WTC11 (cell line): Measurements from ENCODE around the gene RNF121. TPM values are rescaled to one million over a fixed set of nuclear protein-coding genes. Genes with fewer than 3 reads are reported as not detected.

Experiments
- ATAC-seq: fragments of 200-7000 bp; cut with Tn5 transposase; 2 replicates; pipeline ENCODE4 v1.10.0; 2021; ENCODE audit warnings: mild to moderate bottlenecking, moderate library complexity
- CTCF ChIA-PET: fragments of 300-600 bp; sonication (Branson Sonifier 250); formaldehyde crosslinking; loops from one replicate; lab custom pipeline; 2021; ENCODE audit warnings: antibody characterized with exemption; lab: Charles Lee
- POLR2A ChIA-PET: fragments of 350-600 bp; sonication (Branson Sonifier 250); formaldehyde crosslinking; loops from one replicate; lab custom pipeline; 2021; ENCODE audit warnings: antibody characterized with exemption; lab: Charles Lee
- DNase-seq: peaks from one replicate; pipeline ENCODE4 v3.0.0; 2021; ENCODE audit warnings: low spot score
- H3K27ac Mint-ChIP-seq: 2 replicates; pipeline ENCODE4 v1.8.0; 2021; ENCODE audit warnings: mixed read lengths
- H3K27me3 Mint-ChIP-seq: 2 replicates; pipeline ENCODE4 v1.8.0; 2021; ENCODE audit warnings: low read depth, mild to moderate bottlenecking, moderate library complexity, mixed read lengths
- H3K36me3 Mint-ChIP-seq: 2 replicates; pipeline ENCODE4 v1.8.0; 2021; ENCODE audit warnings: mixed read lengths
- H3K4me1 Mint-ChIP-seq: 2 replicates; pipeline ENCODE4 v1.8.0; 2022; ENCODE audit warnings: mixed read lengths
- H3K4me3 Mint-ChIP-seq: 2 replicates; pipeline ENCODE4 v1.8.0; 2021; ENCODE audit warnings: mild to moderate bottlenecking, moderate library complexity, mixed read lengths
- H3K9me3 Mint-ChIP-seq: 2 replicates; pipeline ENCODE4 v1.8.0; 2021; ENCODE audit warnings: mixed read lengths
- CREB1 ChIP-seq: sonication (generic); formaldehyde crosslinking; IDR thresholded peaks from 2 replicates; pipeline ENCODE4 v1.8.0; 2023; ENCODE audit warnings: mild to moderate bottlenecking, missing genetic modification reagents
- ELF4 ChIP-seq: sonication (generic); formaldehyde crosslinking; IDR thresholded peaks from 2 replicates; pipeline ENCODE4 v1.8.1; 2022; ENCODE audit warnings: low read depth, mild to moderate bottlenecking, moderate library complexity, missing genetic modification reagents
- GTF2I ChIP-seq: fragments of 250-450 bp; sonication (Bioruptor Pico); conservative IDR thresholded peaks from 2 replicates; pipeline ENCODE4 v1.4.0; 2021; ENCODE audit warnings: mild to moderate bottlenecking
- MYBL2 ChIP-seq: sonication (generic); formaldehyde crosslinking; IDR thresholded peaks from 2 replicates; pipeline ENCODE4 v1.8.1; 2023; ENCODE audit warnings: mild to moderate bottlenecking, moderate library complexity, missing genetic modification reagents
- NFE2L1 ChIP-seq: sonication (generic); formaldehyde crosslinking; IDR thresholded peaks from 2 replicates; pipeline ENCODE4 v1.8.1; 2023; ENCODE audit warnings: missing genetic modification reagents
- ZNF138 ChIP-seq: sonication (generic); formaldehyde crosslinking; conservative IDR thresholded peaks from 2 replicates; pipeline ENCODE4 v1.8.1; 2022; ENCODE audit warnings: mild to moderate bottlenecking, moderate library complexity, missing genetic modification reagents
- ZNF423 ChIP-seq: fragments of 250-450 bp; sonication (Bioruptor Pico); IDR thresholded peaks from 2 replicates; pipeline ENCODE4 v2.1.2; 2022; ENCODE audit warnings: mild to moderate bottlenecking, moderate library complexity
- total RNA-seq: library from RNA; stranded (reverse); gene quantifications from 3 replicates; pipeline ENCODE4 v1.2.3, GENCODE V29; 2021
- TF ChIP-seq, protein P1 (sequence below): sonication (generic); formaldehyde crosslinking; IDR thresholded peaks from 2 replicates; pipeline ENCODE4 v1.8.0; 2023; ENCODE audit warnings: missing genetic modification reagents, mild to moderate bottlenecking, borderline replicate concordance
- TF ChIP-seq, protein P2 (sequence below): sonication (generic); formaldehyde crosslinking; IDR thresholded peaks from 2 replicates; pipeline ENCODE4 v1.8.1; 2023; ENCODE audit warnings: mild to moderate bottlenecking, moderate library complexity, missing genetic modification reagents
- TF ChIP-seq, protein P3 (sequence below): fragments of 250-450 bp; sonication (Bioruptor Pico); IDR thresholded peaks from 2 replicates; pipeline ENCODE4 v1.9.0; 2021; ENCODE audit warnings: moderate library complexity, mild to moderate bottlenecking, inconsistent platforms, borderline replicate concordance
- TF ChIP-seq, protein P4 (sequence below): fragments of 250-450 bp; sonication (Bioruptor Pico); conservative IDR thresholded peaks from 2 replicates; pipeline ENCODE4 v1.9.0; 2021; ENCODE audit warnings: mild to moderate bottlenecking
- TF ChIP-seq, protein P5 (sequence below): sonication (generic); formaldehyde crosslinking; conservative IDR thresholded peaks from 2 replicates; pipeline ENCODE4 v1.8.1; 2022; ENCODE audit warnings: mild to moderate bottlenecking, missing genetic modification reagents
- TF ChIP-seq, protein P6 (sequence below): sonication (generic); formaldehyde crosslinking; IDR thresholded peaks from 2 replicates; pipeline ENCODE4 v1.8.1; 2023; ENCODE audit warnings: mild to moderate bottlenecking, missing genetic modification reagents, moderate library complexity
- TF ChIP-seq, protein P7 (sequence below): fragments of 250-450 bp; sonication (Bioruptor Pico); IDR thresholded peaks from 2 replicates; pipeline ENCODE4 v2.1.2; 2022; ENCODE audit warnings: mild to moderate bottlenecking, moderate library complexity

The RNF121 gene
- total RNA-seq, 1 experiment from 2014 or later: 40.2 TPM

DNA sequence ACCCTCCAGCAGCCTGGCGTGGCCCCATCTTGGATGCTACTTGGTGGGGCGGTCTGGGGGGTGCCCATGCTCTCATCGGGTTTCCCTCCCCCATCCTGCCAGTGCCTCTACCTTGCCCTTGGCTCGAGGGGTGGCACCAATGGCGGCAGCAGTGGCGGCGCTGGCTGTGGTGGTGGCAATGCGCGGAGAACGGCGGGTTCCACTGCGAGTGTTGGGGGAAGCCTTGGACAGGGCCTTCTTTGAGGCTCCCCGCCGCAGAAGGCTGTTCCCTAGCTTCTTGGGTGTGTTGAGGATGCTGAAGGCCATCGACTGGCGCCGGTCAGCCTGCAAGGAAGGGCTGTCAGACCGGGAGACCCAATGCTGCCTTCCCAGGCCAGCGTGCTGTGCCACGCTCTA, 74.9 kb downstream of the RNF121 start (continued):
- TF ChIP-seq, protein P1, sequence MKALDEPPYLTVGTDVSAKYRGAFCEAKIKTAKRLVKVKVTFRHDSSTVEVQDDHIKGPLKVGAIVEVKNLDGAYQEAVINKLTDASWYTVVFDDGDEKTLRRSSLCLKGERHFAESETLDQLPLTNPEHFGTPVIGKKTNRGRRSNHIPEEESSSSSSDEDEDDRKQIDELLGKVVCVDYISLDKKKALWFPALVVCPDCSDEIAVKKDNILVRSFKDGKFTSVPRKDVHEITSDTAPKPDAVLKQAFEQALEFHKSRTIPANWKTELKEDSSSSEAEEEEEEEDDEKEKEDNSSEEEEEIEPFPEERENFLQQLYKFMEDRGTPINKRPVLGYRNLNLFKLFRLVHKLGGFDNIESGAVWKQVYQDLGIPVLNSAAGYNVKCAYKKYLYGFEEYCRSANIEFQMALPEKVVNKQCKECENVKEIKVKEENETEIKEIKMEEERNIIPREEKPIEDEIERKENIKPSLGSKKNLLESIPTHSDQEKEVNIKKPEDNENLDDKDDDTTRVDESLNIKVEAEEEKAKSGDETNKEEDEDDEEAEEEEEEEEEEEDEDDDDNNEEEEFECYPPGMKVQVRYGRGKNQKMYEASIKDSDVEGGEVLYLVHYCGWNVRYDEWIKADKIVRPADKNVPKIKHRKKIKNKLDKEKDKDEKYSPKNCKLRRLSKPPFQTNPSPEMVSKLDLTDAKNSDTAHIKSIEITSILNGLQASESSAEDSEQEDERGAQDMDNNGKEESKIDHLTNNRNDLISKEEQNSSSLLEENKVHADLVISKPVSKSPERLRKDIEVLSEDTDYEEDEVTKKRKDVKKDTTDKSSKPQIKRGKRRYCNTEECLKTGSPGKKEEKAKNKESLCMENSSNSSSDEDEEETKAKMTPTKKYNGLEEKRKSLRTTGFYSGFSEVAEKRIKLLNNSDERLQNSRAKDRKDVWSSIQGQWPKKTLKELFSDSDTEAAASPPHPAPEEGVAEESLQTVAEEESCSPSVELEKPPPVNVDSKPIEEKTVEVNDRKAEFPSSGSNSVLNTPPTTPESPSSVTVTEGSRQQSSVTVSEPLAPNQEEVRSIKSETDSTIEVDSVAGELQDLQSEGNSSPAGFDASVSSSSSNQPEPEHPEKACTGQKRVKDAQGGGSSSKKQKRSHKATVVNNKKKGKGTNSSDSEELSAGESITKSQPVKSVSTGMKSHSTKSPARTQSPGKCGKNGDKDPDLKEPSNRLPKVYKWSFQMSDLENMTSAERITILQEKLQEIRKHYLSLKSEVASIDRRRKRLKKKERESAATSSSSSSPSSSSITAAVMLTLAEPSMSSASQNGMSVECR (CRISPR knock-in tag): no peak
- TF ChIP-seq, all 79 proteins: peak for 0

DNA sequence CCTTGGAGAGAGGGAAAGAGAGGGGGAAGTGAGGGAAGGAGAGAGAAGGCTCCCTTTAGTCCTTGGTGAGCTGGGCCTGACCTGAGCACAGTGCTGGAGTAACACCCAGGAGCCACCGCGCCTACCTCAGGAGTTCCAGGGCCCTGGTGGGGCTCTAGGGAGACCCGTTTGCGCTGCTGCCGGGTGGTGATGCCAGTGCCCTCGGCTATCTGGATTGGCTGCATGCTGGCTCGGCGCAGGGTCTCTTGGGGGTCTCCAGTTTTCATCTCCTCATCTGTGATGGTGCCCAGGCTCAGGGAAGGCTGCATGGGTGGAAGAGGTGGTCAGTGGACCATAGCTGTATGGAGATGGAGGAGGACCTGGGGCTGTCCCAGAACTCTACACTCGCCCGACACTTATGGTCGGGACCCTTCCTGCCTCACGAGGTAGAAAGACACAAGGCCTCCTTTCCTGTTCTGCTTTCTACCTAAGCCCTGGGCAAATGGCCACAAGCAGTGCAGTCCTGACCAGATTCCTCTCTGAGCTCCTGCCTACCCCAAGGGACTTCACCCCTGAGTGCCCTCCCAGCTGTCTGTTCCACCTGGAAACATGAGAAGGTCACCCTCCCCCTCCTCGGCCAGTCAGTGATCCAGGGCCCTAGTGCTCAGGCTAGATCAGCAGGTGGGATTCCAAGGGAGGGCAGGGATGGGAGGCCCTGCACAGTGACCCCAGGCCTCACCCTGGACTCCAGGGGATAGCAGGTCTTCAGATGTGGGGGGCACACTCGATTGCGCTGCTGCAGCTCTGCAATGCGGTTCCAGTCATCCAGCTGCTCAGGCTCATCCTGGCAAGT, 75.9 kb downstream of the RNF121 start:
- H3K4me1 Mint-ChIP-seq: no peaks in the 10 kb centered on the region
- DNase-seq (no peak), ATAC-seq (no peak)
- TF ChIP-seq ZNF138: no peak
- TF ChIP-seq, protein P2, sequence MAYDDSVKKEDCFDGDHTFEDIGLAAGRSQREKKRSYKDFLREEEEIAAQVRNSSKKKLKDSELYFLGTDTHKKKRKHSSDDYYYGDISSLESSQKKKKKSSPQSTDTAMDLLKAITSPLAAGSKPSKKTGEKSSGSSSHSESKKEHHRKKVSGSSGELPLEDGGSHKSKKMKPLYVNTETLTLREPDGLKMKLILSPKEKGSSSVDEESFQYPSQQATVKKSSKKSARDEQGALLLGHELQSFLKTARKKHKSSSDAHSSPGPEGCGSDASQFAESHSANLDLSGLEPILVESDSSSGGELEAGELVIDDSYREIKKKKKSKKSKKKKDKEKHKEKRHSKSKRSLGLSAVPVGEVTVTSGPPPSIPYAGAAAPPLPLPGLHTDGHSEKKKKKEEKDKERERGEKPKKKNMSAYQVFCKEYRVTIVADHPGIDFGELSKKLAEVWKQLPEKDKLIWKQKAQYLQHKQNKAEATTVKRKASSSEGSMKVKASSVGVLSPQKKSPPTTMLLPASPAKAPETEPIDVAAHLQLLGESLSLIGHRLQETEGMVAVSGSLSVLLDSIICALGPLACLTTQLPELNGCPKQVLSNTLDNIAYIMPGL: no peak
- TF ChIP-seq, protein P3, sequence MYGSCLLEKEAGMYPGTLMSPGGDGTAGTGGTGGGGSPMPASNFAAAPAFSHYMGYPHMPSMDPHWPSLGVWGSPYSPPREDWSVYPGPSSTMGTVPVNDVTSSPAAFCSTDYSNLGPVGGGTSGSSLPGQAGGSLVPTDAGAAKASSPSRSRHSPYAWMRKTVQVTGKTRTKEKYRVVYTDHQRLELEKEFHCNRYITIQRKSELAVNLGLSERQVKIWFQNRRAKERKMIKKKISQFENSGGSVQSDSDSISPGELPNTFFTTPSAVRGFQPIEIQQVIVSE (CRISPR knock-in tag): no peak
- TF ChIP-seq ELF4: no peak
- TF ChIP-seq CREB1 (CRISPR knock-in tag): no peak
- no peak for TF ChIP-seq MYBL2 (CRISPR knock-in tag)
- TF ChIP-seq, protein P4, sequence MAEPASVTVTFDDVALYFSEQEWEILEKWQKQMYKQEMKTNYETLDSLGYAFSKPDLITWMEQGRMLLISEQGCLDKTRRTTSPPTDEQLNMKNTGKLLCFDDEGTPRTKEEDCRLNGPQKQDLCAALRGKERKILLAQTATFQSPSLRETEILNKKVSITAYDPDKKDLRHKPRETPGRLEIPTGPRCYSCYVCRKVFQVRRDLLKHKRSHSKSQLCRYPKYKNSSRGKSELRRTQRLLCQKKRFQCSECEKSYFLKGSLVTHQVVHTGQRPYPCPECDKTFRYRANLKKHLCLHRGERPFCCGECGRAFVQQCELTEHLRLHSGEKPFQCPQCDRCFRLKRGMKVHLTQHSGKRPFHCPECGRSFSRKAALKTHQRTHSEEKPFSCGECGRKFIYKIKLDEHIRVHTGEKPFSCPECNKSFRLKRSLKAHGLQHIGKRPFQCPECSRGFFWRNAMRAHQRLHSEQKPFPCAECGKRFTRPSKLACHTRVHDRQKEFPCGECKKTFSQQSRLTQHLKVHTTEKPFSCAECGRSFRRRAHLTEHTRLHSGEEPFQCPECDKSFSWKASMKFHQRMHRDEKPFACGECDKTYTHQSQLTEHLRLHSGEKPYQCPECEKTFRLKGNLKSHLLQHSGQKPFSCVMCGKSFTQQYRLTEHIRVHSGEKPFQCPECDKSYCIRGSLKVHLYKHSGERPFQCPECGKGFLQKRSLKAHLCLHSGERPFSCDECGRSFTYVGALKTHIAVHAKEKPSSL: no peak
- TF ChIP-seq, protein P5, sequence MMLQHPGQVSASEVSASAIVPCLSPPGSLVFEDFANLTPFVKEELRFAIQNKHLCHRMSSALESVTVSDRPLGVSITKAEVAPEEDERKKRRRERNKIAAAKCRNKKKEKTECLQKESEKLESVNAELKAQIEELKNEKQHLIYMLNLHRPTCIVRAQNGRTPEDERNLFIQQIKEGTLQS (CRISPR knock-in tag): no peak
- TF ChIP-seq, protein P6, sequence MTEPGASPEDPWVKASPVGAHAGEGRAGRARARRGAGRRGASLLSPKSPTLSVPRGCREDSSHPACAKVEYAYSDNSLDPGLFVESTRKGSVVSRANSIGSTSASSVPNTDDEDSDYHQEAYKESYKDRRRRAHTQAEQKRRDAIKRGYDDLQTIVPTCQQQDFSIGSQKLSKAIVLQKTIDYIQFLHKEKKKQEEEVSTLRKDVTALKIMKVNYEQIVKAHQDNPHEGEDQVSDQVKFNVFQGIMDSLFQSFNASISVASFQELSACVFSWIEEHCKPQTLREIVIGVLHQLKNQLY (CRISPR knock-in tag): no peak
- TF ChIP-seq, protein P7, sequence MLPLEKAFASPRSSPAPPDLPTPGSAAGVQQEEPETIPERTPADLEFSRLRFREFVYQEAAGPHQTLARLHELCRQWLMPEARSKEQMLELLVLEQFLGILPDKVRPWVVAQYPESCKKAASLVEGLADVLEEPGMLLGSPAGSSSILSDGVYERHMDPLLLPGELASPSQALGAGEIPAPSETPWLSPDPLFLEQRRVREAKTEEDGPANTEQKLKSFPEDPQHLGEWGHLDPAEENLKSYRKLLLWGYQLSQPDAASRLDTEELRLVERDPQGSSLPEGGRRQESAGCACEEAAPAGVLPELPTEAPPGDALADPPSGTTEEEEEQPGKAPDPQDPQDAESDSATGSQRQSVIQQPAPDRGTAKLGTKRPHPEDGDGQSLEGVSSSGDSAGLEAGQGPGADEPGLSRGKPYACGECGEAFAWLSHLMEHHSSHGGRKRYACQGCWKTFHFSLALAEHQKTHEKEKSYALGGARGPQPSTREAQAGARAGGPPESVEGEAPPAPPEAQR (CRISPR knock-in tag): no peak
- no peak for TF ChIP-seq NFE2L1
- TF ChIP-seq ZNF423: no peak
- no peak for TF ChIP-seq GTF2I (CRISPR knock-in tag)
- CTCF ChIA-PET: interaction anchor here (0.7 to 2.3 kb wide), 2 partner anchors 11 to 21 kb away, joined by 3 to 8 read pairs; no protein-coding TSS in a partner anchor
- no peaks in the 10 kb centered on the region for H3K27me3 Mint-ChIP-seq
- H3K36me3 Mint-ChIP-seq: peaks cover 73% of the 10 kb centered on the region
- H3K9me3 Mint-ChIP-seq: no peaks in the 10 kb centered on the region
- POLR2A ChIA-PET: no interaction called here
- no peak overlapping the region for H3K27ac Mint-ChIP-seq
- H3K4me3 Mint-ChIP-seq: no peak overlapping the region
